Measurements from ENCODE around the gene BPNT1. TPM values are rescaled to one million over a fixed set of nuclear protein-coding genes. Genes with fewer than 3 reads are reported as not detected.
A peak's percentile ranks its signal among the peaks of the same experiment; 100 is the strongest.
"Not testable (repeated sequence)": the region's sequence is repeated elsewhere in the genome, so short reads cannot be mapped to it uniquely, and the experiment has no call there.

Gene BPNT1
- total and polyA plus RNA-seq, 2 experiments from 2014 or later, result 12.2 to 25.1 TPM

- Histone ChIP-seq H2AFZ (no peak overlapping the region), H3K9ac (no peak overlapping the region), H3K27me3 (replicated peaks; ENCODE audit: insufficient read depth) (no peaks in the 10 kb centered on the region), H3F3A (ENCODE audit: insufficient read depth) (peaks cover 8% of the 10 kb centered on the region; the same call in 1 of the 2 replicates), H3K36me3 (ENCODE audit: low read depth) (peaks cover 39% of the 10 kb centered on the region), H3K9me2 (ENCODE audit: insufficient read depth) (no peaks in the 10 kb centered on the region), H3K79me2 (ENCODE audit: insufficient read depth) (peaks cover 100% of the 10 kb centered on the region), H3K4me1 (ENCODE audit: insufficient read depth) (peaks cover 4% of the 10 kb centered on the region; the same call in 1 of the 2 replicates), H3K9me3 (ENCODE audit: low read depth) (no peaks in the 10 kb centered on the region), H3K4me2 (ENCODE audit: unreplicated experiment) (no peak overlapping the region), H3K27ac (no peak overlapping the region), H3K4me3 (no peak overlapping the region), H4K20me1 (ENCODE audit: insufficient read depth) (peaks cover 28% of the 10 kb centered on the region)
- in situ Hi-C loops (cut with MboI), result no loop called here
- no peak for TF ChIP-seq EZH2 (IDR thresholded peaks at IDR 0.05; ENCODE audit: insufficient read depth, poor library complexity, severe bottlenecking)
- no peak for TF ChIP-seq EZH2phosphoT487 (IDR thresholded peaks at IDR 0.05; ENCODE audit: insufficient read depth, low read depth)
- WGBS, 2 experiments (ENCODE audit: low coverage in 1 of 2, low lambda C conversion rate in 2 of 2, missing lambda C conversion rate in 2 of 2), result 79% methylated on average over 4 of the region's 4 CpGs
- no peak for DNase-seq
Observed at GRCh38 chr1:220038640-220039039, 50.9 kb downstream of the BPNT1 start.

GRCh38 chr1:220037810-220038209 is 51.8 kb downstream of the BPNT1 start:
- H3K9ac ChIP-seq; H3K4me3 ChIP-seq; H3K27ac ChIP-seq; H3K4me1 ChIP-seq (ENCODE audit: insufficient read depth); H3K4me2 ChIP-seq (ENCODE audit: unreplicated experiment); in situ Hi-C loops (cut with MboI); H3K27me3 ChIP-seq (replicated peaks; ENCODE audit: insufficient read depth); H3K9me3 ChIP-seq (ENCODE audit: low read depth); H3K9me2 ChIP-seq (ENCODE audit: insufficient read depth); H2AFZ ChIP-seq: not testable (repeated sequence)
- H3F3A ChIP-seq (ENCODE audit: insufficient read depth), result peaks cover 12% of the 10 kb centered on the region; the same call in 1 of the 2 replicates
- 96 to 97% methylated on average over 3 of the region's 3 CpGs for WGBS, 2 experiments (ENCODE audit: low coverage in 1 of 2, low lambda C conversion rate in 2 of 2, missing lambda C conversion rate in 2 of 2)
- peaks cover 48% of the 10 kb centered on the region for H3K36me3 ChIP-seq (ENCODE audit: low read depth)
- H4K20me1 ChIP-seq (ENCODE audit: insufficient read depth), result peaks cover 24% of the 10 kb centered on the region; the same call in 1 of the 2 replicates
- DNase-seq, result peak; percentile 5
- peaks cover 100% of the 10 kb centered on the region for H3K79me2 ChIP-seq (ENCODE audit: insufficient read depth)

- no peak overlapping the region for H3K9ac ChIP-seq
- peaks cover 12% of the 10 kb centered on the region; the same call in 1 of the 2 replicates for H3F3A ChIP-seq (ENCODE audit: insufficient read depth)
- H3K4me3 ChIP-seq, result no peak overlapping the region
- no peak overlapping the region for H2AFZ ChIP-seq
- H3K36me3 ChIP-seq (ENCODE audit: low read depth), result peaks cover 73% of the 10 kb centered on the region
- no peaks in the 10 kb centered on the region for H3K9me3 ChIP-seq (ENCODE audit: low read depth)
- H4K20me1 ChIP-seq (ENCODE audit: insufficient read depth), result peaks cover 24% of the 10 kb centered on the region; the same call in 1 of the 2 replicates
- H3K9me2 ChIP-seq (ENCODE audit: insufficient read depth), result no peaks in the 10 kb centered on the region
- TF ChIP-seq EZH2phosphoT487 (IDR thresholded peaks at IDR 0.05; ENCODE audit: insufficient read depth, low read depth), result no peak
- H3K79me2 ChIP-seq (ENCODE audit: insufficient read depth), result peaks cover 95% of the 10 kb centered on the region
- no peaks in the 10 kb centered on the region for H3K27me3 ChIP-seq (replicated peaks; ENCODE audit: insufficient read depth)
- no peaks in the 10 kb centered on the region for H3K4me1 ChIP-seq (ENCODE audit: insufficient read depth)
- no peak overlapping the region for H3K4me2 ChIP-seq (ENCODE audit: unreplicated experiment)
- no peak for DNase-seq
- 89 to 98% methylated on average over 3 of the region's 3 CpGs for WGBS, 2 experiments (ENCODE audit: low coverage in 1 of 2, low lambda C conversion rate in 2 of 2, missing lambda C conversion rate in 2 of 2)
- H3K27ac ChIP-seq, result no peak overlapping the region
- in situ Hi-C loops (cut with MboI), result no loop called here
Observed at GRCh38 chr1:220032911-220033310, 56.7 kb downstream of the BPNT1 start.

GRCh38 chr1:220031287-220031686 is 58.3 kb downstream of the BPNT1 start:
- in situ Hi-C loops (cut with MboI), result no loop called here
- H3K79me2 ChIP-seq (ENCODE audit: insufficient read depth), result peaks cover 81% of the 10 kb centered on the region
- H3K9me2 ChIP-seq (ENCODE audit: insufficient read depth), result no peaks in the 10 kb centered on the region
- no peak overlapping the region for H2AFZ ChIP-seq
- no peak overlapping the region for H3K4me3 ChIP-seq
- 96 to 97% methylated on average over 2 of the region's 2 CpGs for WGBS, 2 experiments (ENCODE audit: low coverage in 1 of 2, low lambda C conversion rate in 2 of 2, missing lambda C conversion rate in 2 of 2)
- TF ChIP-seq EZH2 (IDR thresholded peaks at IDR 0.05; ENCODE audit: insufficient read depth, poor library complexity, severe bottlenecking) (no peak), EZH2phosphoT487 (IDR thresholded peaks at IDR 0.05; ENCODE audit: insufficient read depth, low read depth) (no peak)
- H3K27ac ChIP-seq, result no peak overlapping the region
- no peaks in the 10 kb centered on the region for H3K9me3 ChIP-seq (ENCODE audit: low read depth)
- no peak overlapping the region for H3K9ac ChIP-seq
- peaks cover 80% of the 10 kb centered on the region for H3K36me3 ChIP-seq (ENCODE audit: low read depth)
- no peak overlapping the region for H3K4me2 ChIP-seq (ENCODE audit: unreplicated experiment)
- no peaks in the 10 kb centered on the region for H3K27me3 ChIP-seq (replicated peaks; ENCODE audit: insufficient read depth)
- no peak for DNase-seq
- H4K20me1 ChIP-seq (ENCODE audit: insufficient read depth), result peaks cover 15% of the 10 kb centered on the region; the same call in 1 of the 2 replicates
- peaks cover 12% of the 10 kb centered on the region; the same call in 1 of the 2 replicates for H3F3A ChIP-seq (ENCODE audit: insufficient read depth)
- H3K4me1 ChIP-seq (ENCODE audit: insufficient read depth), result no peaks in the 10 kb centered on the region

DNA sequence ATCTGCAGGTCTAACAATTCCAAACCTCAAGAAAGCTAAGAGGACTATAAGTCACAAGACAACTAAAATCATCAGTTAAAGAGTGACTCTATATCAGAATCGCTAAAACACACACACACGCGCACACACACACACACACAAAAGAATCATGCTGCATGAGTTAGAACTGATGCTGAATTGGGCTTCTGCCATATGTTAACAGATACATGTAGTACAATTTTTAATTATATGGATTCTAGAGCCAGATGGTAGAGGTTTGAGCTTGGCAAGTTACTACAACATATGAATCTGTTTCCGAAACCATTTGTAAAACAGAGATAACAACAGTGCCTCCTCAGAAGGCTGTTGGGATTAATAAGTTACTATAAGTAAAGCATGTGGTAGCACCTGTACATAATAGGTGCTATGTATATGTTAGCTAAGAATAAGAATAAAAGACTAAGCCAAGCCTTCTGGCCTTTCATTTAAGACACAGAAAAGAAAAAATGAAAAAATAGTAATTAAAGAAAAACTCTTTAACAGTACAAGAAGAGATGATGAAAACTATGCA is 61.2 kb downstream of the BPNT1 start:
- Histone ChIP-seq H3K36me3 (ENCODE audit: low read depth) (peaks cover 81% of the 10 kb centered on the region), H3K4me1 (ENCODE audit: insufficient read depth) (no peaks in the 10 kb centered on the region), H2AFZ (no peak overlapping the region), H3K4me2 (ENCODE audit: unreplicated experiment) (no peak overlapping the region), H3K9me3 (ENCODE audit: low read depth) (no peaks in the 10 kb centered on the region), H3F3A (ENCODE audit: insufficient read depth) (peaks cover 8% of the 10 kb centered on the region; the same call in 1 of the 2 replicates), H3K27me3 (replicated peaks; ENCODE audit: insufficient read depth) (no peaks in the 10 kb centered on the region), H3K9ac (no peak overlapping the region), H3K27ac (no peak overlapping the region), H3K9me2 (ENCODE audit: insufficient read depth) (no peaks in the 10 kb centered on the region), H4K20me1 (ENCODE audit: insufficient read depth) (no peaks in the 10 kb centered on the region), H3K79me2 (ENCODE audit: insufficient read depth) (peaks cover 81% of the 10 kb centered on the region), H3K4me3 (no peak overlapping the region)
- TF ChIP-seq EZH2phosphoT487 (IDR thresholded peaks at IDR 0.05; ENCODE audit: insufficient read depth, low read depth), result no peak
- TF ChIP-seq EZH2 (IDR thresholded peaks at IDR 0.05; ENCODE audit: insufficient read depth, poor library complexity, severe bottlenecking), result no peak
- no peak for DNase-seq
- in situ Hi-C loops (cut with MboI), result no loop called here
- 70 to 72% methylated on average over 4 of the region's 4 CpGs for WGBS, 2 experiments (ENCODE audit: low coverage in 1 of 2, low lambda C conversion rate in 2 of 2, missing lambda C conversion rate in 2 of 2)

Measured in GM23248 (cell line).